Measurements from ENCODE around the gene RNF166. TPM values are rescaled to one million over a fixed set of nuclear protein-coding genes. Genes with fewer than 3 reads are reported as not detected.
A peak's percentile ranks its signal among the peaks of the same experiment; 100 is the strongest.

Gene RNF166
- total RNA-seq, 2 experiments from 2014 or later = 58.7 to 59.0 TPM

DNA sequence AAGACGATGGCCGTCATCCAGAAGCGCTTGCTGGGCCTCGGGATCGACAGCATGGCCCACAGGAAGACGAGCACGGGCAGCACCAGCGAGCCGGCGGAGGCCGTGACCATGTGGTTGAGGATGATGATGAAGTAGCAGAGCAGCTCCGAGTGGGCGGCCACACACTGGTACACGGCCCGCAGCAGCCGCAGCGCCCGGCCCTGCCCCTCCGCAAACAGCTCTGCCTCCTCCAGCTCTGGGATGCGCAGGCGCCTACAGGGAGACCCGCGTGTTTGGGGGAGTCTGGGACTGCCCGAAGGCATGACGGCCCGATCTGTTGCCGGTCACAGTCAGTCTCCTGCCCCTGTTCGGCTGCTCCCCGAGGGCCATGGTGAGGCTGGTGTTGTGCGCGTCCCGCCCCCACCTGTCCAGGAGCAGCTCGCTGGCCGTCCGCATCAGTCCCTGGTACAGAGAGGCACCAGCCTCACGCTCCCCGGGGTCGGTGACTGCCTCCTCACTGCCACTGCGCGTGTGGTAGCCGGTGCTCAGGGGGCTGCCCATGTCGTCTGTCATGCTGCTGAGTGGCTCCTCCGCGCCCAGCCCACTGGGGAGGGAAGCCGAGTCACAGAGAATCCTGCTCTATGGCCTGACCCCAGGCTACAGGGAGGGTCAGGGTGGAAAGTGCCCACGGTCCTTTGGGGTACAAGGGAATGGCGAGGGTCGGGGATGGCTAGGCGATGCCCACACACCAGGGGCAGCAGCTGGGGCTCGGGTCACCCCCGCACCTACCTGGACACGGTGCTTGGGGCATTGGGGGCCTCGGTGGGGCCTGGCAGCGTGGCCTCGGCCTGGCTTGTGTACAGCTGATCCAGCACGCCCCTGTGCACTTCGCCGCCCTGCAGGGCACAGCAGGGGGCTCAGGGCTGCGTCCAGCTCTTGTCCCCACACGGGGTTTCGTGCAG is 15.9 kb upstream of the RNF166 start:
- no peak for DNase-seq
- Mint-ChIP-seq H3K27me3 (no peaks in the 10 kb centered on the region), H3K4me1 (no peaks in the 10 kb centered on the region), H3K27ac (no peak overlapping the region), H3K9me3 (no peaks in the 10 kb centered on the region), H3K4me3 (no peak overlapping the region), H3K36me3 (peaks cover 10% of the 10 kb centered on the region)

DNA sequence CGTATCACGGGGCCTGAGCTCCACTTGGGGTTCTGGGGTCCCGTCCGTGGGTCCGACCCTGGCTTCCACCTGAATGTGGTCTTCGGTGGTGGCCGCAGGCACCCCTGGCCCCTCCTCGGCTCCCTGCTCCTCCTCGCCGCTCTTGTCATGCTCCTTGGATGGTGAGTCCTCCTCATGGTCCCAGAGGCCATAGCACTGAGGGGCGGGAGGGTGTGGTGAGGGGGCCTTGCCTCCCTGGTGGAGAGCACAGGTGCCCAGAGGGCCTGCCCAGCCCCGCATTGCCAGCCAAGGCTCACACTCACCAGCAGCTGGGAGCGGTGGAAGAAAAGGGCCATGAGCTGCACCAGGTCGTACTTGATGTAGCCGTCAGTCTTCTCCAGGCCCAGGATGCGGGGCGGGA is 15.0 kb upstream of the RNF166 start:
- Mint-ChIP-seq H3K9me3 (no peaks in the 10 kb centered on the region), H3K27me3 (no peaks in the 10 kb centered on the region), H3K27ac (no peak overlapping the region), H3K4me1 (no peaks in the 10 kb centered on the region), H3K36me3 (peaks cover 12% of the 10 kb centered on the region), H3K4me3 (no peak overlapping the region)
- DNase-seq = no peak

DNA sequence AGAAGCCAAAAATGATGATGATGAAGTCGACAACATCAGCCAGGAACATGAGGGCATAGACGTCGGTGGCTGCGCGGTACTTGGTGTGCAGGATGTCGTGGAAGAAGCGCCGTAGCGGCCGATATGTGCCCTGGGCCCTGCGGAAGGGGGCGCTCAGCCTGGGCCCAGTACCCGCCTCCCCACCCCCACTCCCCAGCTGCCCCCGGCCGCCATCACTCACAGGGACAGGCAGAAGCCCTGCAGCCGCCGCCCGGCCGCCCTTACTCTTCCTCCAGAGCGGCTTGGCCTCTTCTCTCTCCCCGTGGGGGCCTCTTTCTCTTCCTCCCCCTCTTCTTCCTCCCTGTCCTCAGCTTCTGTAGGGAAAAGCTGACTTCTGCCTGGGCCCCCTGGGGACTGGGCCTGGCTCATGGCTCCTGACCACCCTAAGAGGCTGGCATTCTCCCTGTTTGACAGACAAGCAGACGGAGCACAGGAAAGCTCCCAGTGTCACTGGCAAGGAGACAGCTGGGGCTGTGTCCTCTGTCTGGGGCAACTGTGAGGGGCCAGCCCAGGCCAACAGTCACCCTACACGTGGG is 14.3 kb upstream of the RNF166 start:
- no peaks in the 10 kb centered on the region for H3K27me3 Mint-ChIP-seq
- peak overlapping the region; percentile 71 for H3K27ac Mint-ChIP-seq
- no peaks in the 10 kb centered on the region for H3K9me3 Mint-ChIP-seq
- no peaks in the 10 kb centered on the region for H3K4me1 Mint-ChIP-seq
- no peak for DNase-seq
- H3K4me3 Mint-ChIP-seq = no peak overlapping the region
- H3K36me3 Mint-ChIP-seq = peaks cover 12% of the 10 kb centered on the region

DNA sequence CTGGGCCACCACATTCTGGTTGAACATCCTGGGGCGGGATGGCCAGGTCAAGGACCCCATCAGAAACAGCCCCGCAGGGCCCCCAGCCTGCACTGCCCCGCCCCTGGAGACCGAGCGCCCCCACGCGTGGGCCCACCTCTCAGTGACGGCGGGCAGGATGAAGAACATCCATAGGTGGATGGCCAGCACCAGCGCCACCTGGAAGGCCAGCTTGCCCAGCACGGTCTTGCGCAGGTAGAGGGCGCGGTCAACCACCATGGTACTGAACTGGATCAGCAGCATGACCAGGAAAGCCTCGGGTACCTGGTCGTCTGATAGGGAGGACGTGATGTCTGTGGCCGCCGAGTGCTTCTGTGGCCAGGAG is 13.7 kb upstream of the RNF166 start:
- H3K27ac Mint-ChIP-seq = no peak overlapping the region

DNA sequence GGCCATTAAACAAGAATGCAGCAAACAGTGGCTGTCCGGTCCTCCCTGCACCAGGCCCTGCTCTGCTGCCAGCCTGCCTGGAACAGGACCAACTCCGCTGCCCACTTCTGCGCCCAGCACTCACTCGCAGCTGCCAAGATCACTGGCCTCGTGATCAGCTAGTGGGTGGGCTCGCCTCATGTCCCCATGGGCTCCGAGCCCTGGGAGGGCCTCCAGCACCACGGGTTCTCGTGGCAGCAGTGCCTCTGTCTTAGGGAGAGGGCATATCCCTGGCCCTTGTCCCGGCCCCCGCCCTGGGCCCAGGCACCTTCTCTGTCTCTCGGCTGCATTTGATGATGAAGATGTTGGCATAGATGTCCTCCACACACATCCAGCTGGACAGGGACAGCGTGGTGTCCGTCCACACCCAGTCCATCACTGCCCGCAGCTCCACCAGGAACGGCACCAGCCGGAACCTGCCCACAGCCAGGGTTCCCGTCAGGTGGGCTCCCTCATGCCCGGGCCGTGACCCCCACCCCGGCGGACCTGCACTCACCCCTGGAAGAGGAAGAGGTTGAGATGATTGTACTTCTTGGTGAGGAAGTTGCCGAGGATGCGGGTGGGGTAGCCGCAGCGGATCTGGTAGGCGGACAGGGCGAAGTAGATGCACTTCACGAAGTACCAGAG is 13.2 kb upstream of the RNF166 start:
- Mint-ChIP-seq H3K4me3 (no peak overlapping the region), H3K4me1 (no peaks in the 10 kb centered on the region), H3K9me3 (no peaks in the 10 kb centered on the region), H3K27ac (no peak overlapping the region), H3K27me3 (no peaks in the 10 kb centered on the region), H3K36me3 (peaks cover 12% of the 10 kb centered on the region)
- no peak for DNase-seq

More for the DNA sequence above, 13.7 kb upstream of the RNF166 start:
- no peaks in the 10 kb centered on the region for H3K9me3 Mint-ChIP-seq
- no peaks in the 10 kb centered on the region for H3K4me1 Mint-ChIP-seq
- no peak for DNase-seq
- no peaks in the 10 kb centered on the region for H3K27me3 Mint-ChIP-seq
- H3K4me3 Mint-ChIP-seq = no peak overlapping the region
- peaks cover 12% of the 10 kb centered on the region for H3K36me3 Mint-ChIP-seq

DNA sequence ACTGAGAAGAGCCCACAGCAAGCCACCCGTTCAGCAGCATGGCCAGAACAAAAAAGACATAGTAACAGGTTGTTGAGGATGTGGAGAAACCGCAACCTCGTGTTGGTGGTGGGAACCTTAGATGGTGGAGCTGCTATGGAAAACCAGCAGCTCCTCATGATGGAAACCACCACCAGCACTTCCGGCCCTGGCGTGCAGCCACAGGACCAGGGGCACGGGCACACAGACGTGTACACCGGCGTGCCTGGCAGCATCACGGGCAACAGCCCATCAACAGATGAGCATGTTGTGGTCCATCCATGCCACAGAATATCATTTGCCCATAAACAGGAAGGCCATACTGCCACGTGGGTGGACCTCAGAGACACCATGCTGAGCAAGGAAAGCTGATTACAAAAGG is 12.0 kb upstream of the RNF166 start:
- no peak overlapping the region for H3K27ac Mint-ChIP-seq
- H3K4me3 Mint-ChIP-seq = no peak overlapping the region
- no peaks in the 10 kb centered on the region for H3K27me3 Mint-ChIP-seq
- no peaks in the 10 kb centered on the region for H3K9me3 Mint-ChIP-seq
- no peak for DNase-seq
- H3K36me3 Mint-ChIP-seq = peaks cover 12% of the 10 kb centered on the region
- H3K4me1 Mint-ChIP-seq = no peaks in the 10 kb centered on the region

DNA sequence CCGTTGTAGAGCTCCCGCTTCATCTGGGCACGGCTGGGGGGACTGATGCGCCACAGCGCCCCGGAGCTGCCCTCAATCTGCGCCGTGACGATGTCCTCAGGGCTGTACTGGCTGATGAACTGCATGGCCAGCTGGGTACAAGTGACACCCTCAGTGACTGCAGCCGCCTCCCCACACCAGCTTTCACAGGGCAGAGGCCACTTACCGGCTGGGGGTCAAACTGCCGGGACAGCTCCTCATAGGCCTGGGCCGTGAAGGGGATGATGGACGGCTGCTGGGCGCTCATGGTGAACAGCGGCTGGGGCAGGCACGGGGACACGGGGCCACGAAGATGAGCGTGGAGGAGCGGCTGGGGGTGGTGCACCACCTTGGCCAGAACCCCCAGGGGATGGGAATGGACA is 10.4 kb upstream of the RNF166 start:
- Mint-ChIP-seq H3K9me3 (no peaks in the 10 kb centered on the region), H3K4me1 (no peaks in the 10 kb centered on the region), H3K27ac (no peak overlapping the region), H3K4me3 (no peak overlapping the region), H3K27me3 (no peaks in the 10 kb centered on the region), H3K36me3 (peaks cover 12% of the 10 kb centered on the region)
- DNase-seq = no peak

DNA sequence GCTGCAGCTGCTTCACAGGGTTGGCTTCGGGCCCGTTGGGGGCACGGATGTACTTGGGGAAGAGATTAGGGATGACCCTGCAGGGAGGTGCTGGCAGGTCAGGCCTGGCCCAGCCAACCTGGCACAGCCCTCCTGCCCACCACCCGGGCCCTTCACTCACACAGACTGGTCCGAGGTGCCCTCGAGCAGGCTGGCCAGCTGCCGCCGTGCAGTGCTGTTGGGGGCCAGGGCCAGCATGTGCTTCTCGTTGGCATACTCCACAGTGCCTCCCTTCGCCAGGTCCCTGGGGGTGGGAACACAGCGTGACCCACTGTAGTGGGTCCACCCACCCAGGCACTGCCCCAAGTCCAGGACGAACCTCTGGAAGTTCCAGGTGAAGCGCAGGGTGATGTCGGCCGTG is 10.0 kb upstream of the RNF166 start:
- Mint-ChIP-seq H3K4me3 (no peak overlapping the region), H3K27ac (no peak overlapping the region), H3K4me1 (no peaks in the 10 kb centered on the region), H3K27me3 (no peaks in the 10 kb centered on the region), H3K36me3 (peaks cover 12% of the 10 kb centered on the region), H3K9me3 (no peaks in the 10 kb centered on the region)
- DNase-seq = no peak

DNA sequence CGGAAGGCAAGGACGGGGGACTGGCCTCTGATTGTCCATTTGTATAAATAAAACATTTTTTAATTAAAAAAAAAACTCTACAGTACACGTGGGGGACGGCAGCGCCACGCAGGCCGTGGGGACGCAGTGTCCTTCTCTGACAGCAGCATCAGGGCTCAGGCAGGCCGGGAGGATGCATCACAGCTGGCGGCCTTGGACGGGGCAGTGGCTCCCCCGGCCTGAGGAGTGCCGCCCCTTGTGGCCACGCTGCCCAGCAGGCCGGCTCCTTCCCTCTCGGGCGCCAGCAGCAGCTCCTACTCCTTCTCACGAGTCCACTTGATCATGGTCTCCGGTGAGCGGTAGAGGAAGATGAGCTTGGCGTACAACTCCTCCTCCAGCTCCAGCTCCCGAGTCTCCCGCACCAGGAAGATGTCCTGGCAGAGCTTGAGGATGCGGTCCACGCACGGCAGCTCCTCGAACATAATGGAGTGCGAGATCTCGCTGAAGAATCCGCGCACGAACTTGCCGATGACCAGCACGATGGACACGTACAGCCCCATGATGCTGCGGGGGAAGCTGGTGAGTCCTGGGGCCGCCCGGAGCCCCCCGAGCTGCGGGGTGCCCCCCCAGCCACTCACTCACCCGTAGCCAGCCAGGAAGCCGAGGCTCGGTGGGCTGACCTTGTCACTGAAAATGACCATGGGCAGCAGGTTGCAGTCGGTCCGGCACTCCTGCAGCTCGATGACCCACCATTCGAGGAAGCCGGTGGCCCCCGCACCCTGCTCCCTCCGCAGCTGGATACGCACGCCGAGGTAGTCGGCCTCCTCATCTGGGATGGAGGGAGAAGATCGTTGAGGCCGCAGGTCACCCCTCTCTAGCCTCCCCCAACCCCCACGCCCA is 9.3 kb upstream of the RNF166 start:
- no peaks in the 10 kb centered on the region for H3K9me3 Mint-ChIP-seq
- no peak overlapping the region for H3K27ac Mint-ChIP-seq
- no peak overlapping the region for H3K4me3 Mint-ChIP-seq
- H3K27me3 Mint-ChIP-seq = no peaks in the 10 kb centered on the region
- H3K4me1 Mint-ChIP-seq = peaks cover 2% of the 10 kb centered on the region
- no peak for DNase-seq
- H3K36me3 Mint-ChIP-seq = peaks cover 11% of the 10 kb centered on the region

DNA sequence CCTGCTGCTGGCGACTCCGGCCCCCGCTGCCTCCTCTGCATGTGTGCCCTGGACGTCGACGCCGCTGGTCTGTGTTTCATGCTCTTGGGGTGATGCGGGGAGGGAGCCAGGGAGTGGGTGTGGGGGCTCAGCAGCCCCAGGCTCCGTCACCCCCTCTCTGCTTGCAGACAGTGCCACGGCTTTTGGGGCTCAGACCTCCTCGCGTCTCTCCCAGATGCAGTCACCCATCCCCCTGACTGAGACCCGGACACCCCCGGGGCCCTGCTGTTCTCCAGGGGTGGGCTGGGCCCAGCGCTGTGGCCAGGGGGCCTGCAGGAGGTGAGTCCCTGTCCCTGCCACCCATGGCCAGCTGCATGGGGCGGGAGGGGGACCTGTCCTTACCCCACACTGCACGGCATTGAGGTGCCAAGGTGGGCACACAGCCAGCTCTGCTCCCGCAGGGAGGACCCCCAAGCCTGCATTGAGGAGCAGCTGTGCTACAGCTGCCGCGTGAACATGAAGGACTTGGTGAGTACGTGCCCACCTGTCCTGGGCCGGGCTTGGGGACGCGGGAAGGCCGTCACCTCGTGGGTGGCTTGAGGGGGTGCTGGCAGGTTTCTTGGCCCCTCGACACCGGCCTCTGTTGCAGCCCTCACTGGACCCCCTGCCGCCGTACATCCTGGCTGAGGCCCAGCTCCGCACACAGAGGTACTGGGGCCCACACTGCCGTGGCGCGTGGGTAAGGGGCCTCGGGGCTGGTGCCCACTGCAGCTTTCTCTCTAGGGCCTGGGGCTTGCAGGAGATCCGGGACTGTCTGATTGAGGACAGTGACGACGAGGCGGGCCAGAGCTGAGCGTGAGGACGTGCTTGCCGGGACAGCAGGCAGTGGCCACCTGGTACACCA is 8.5 kb upstream of the RNF166 start:
- no peak for DNase-seq
- Mint-ChIP-seq H3K9me3 (no peaks in the 10 kb centered on the region), H3K27ac (no peak overlapping the region), H3K4me1 (peaks cover 2% of the 10 kb centered on the region), H3K4me3 (no peak overlapping the region), H3K27me3 (no peaks in the 10 kb centered on the region), H3K36me3 (peaks cover 9% of the 10 kb centered on the region)

DNA sequence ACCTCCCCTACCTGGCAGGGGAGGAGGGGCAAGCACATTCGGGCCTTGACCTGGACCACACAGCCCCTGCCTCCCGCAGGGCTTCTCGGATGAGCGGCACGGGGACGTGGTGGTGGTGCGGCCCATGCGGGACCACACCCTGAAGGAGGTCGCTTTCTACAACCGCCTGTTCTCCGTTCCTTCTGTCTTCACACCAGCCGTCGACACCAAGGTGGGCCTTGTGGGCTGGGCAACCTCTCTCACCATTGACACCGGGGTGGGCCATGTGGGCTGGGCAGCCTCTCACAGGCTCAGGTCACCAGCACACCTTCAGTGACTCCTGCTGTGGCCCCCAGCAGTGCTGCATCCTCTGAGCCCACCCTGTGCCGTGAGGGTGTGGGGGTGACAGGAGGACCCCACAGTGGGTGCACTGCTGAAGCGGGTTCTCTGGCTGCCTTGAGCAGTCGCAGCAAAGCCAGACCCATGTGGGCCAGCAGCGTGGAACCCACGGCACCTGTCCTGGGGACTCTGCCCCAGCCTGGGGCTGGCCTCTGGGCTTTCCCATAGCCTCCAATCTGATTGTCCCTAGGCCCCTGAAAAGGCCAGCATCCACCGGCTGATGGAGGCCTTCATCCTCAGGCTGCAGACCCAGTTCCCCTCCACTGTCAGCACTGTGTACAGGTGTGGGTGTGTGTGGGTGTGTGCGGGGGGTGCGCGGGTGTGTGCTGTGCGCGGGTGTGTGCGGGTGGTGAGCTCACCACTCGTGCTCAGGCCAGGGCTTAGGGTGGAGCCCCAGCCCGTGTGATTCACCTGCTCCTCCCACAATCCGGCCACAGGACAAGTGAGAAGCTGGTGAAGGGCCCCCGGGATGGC is 7.6 kb upstream of the RNF166 start:
- peaks cover 6% of the 10 kb centered on the region for H3K36me3 Mint-ChIP-seq
- no peaks in the 10 kb centered on the region for H3K9me3 Mint-ChIP-seq
- no peaks in the 10 kb centered on the region for H3K27me3 Mint-ChIP-seq
- no peak overlapping the region for H3K27ac Mint-ChIP-seq
- no peak for DNase-seq
- H3K4me1 Mint-ChIP-seq = peaks cover 2% of the 10 kb centered on the region
- H3K4me3 Mint-ChIP-seq = no peak overlapping the region

DNA sequence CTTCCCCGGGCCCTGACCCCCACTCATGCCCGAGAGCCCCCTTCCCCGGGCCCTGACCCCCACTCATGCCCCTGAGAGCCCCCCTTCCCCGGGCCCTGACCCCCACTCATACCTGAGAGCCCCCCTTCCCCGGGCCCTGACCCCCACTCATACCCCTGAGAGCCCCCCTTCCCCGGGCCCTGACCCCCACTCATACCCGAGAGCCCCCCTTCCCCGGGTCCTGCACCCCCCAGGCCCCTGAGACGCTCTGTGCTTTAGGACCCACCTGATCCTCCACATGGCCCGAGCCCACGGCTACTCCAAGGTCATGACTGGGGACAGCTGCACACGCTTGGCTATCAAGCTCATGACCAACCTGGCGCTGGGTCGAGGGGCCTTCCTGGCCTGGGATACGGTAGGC is 6.8 kb upstream of the RNF166 start:
- Mint-ChIP-seq H3K9me3 (no peaks in the 10 kb centered on the region), H3K27ac (no peak overlapping the region), H3K4me3 (no peak overlapping the region), H3K4me1 (peaks cover 2% of the 10 kb centered on the region), H3K36me3 (peaks cover 6% of the 10 kb centered on the region), H3K27me3 (no peaks in the 10 kb centered on the region)
- no peak for DNase-seq

DNA sequence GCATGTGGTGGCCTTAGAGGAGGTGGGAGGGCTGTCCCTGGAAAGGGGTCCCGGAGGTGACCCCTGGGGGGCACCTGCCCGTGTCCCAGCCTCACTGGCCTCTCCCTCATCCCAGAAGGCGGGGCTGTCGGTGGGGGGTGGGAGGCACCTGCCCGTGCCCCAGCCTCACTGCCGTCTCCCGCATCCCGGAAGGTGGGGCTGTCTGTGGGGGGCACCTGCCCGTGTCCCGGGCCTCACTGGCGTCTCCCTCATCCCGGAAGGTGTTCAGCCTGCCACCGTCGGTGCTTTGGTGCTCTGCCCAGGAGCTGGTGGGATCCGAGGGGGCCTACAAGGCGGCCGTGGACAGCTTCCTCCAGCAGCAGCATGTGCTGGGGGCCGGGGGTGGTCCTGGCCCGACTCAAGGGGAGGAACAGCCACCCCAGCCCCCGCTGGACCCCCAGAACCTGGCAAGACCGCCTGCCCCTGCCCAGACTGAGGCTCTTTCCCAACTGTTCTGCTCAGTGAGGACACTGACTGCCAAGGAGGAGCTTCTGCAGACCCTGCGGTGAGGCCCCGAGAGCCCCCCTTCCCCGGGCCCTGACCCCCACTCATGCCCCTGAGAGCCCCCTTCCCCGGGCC is 6.3 kb upstream of the RNF166 start:
- Mint-ChIP-seq H3K27ac (no peak overlapping the region), H3K27me3 (no peaks in the 10 kb centered on the region), H3K9me3 (no peaks in the 10 kb centered on the region), H3K36me3 (peaks cover 6% of the 10 kb centered on the region), H3K4me3 (no peak overlapping the region), H3K4me1 (peaks cover 6% of the 10 kb centered on the region)
- DNase-seq = no peak

All from activated naive CD8-positive, alpha-beta T cell treated with anti-CD3 and anti-CD28 coated beads for 36 hours (primary cell).